ENCODE measurements around the gene RGSL1. TPM values are rescaled to one million over a fixed set of nuclear protein-coding genes. Genes with fewer than 3 reads are reported as not detected.
A peak's percentile ranks its signal among the peaks of the same experiment; 100 is the strongest.

Gene RGSL1
- total and polyA plus RNA-seq, 3 experiments from 2014 or later: not detected

DNA sequence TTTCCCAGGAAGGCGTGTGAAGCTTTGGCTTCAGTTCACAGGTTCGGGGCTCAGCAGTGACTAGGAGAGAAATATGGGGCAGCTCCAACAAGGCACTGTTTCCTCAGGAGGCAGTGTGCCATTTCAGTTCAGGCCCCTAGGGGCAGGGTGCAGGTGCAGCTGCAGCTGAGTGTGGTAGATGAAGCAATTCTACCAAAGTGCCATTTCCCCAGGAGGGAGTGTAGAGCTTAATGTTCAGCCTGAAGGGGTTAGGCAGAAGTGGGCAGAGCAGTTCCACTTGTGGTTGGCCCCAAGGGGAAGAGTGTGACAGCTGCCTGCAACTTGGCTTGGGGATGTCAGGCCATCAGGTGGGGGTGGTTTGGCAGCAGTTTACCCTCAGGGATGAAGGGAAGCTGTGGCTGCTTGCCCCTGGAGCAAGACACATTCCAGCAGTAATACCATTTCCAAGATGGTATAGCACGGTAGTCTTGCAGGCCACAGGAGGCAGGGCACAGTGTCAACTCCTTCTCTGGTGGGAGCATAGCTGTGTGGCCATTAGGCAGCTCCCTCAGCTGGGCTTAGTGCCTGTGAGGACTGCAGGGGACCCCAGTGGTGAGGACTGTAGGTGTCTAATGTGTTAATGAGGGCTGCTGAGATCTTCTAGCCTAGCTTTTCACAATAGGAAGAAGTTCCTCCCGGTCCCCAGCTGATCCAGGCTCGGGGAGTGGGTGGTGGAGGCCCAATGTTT lies 34.7 kb downstream of the RGSL1 start:
- H3K27ac Mint-ChIP-seq: no peak overlapping the region
- ChIA-PET POLR2A (no interaction called here), CTCF (no interaction called here)
- H3K4me3 Mint-ChIP-seq: no peak overlapping the region
- peaks cover 0 to 4% (median 0%) of the 10 kb centered on the region in 5 donors for H3K9me3 Mint-ChIP-seq
- Histone ChIP-seq H3K4me3 (ENCODE audit: low read length) (no peak overlapping the region), H3K27me3 (ENCODE audit: insufficient read depth, low read length, poor library complexity, severe bottlenecking) (no peaks in the 10 kb centered on the region), H3K9me3 (ENCODE audit: low read length) (no peaks in the 10 kb centered on the region), H3K27ac (ENCODE audit: low read depth, low read length) (no peak overlapping the region), H3K4me1 (ENCODE audit: insufficient read depth, low read length) (no peaks in the 10 kb centered on the region), H3K36me3 (ENCODE audit: insufficient read depth, low read length) (no peaks in the 10 kb centered on the region)
- H3K4me1 Mint-ChIP-seq: no peaks in the 10 kb centered on the region
- peaks cover 2 to 25% of the 10 kb centered on the region in 2 donors for H3K27me3 Mint-ChIP-seq
- peaks cover 0 to 3% (median 0%) of the 10 kb centered on the region in 3 donors for H3K36me3 Mint-ChIP-seq
- no peak for DNase-seq

- ChIA-PET POLR2A (no interaction called here), CTCF (no interaction called here)
- Histone ChIP-seq H3K36me3 (ENCODE audit: insufficient read depth, low read length) (no peaks in the 10 kb centered on the region), H3K4me3 (ENCODE audit: low read length) (no peak overlapping the region), H3K9me3 (ENCODE audit: low read length) (no peaks in the 10 kb centered on the region), H3K27ac (ENCODE audit: low read depth, low read length) (no peak overlapping the region), H3K27me3 (ENCODE audit: insufficient read depth, low read length, poor library complexity, severe bottlenecking) (no peaks in the 10 kb centered on the region), H3K4me1 (ENCODE audit: insufficient read depth, low read length) (no peaks in the 10 kb centered on the region)
- Mint-ChIP-seq H3K27ac (no peak overlapping the region), H3K4me3 (no peak overlapping the region), H3K9me3 (peaks cover 0 to 1% (median 0%) of the 10 kb centered on the region in 5 donors), H3K36me3 (no peaks in the 10 kb centered on the region), H3K4me1 (no peaks in the 10 kb centered on the region), H3K27me3 (peaks cover 2 to 21% of the 10 kb centered on the region in 2 donors)
- no peak for DNase-seq
These were observed 35.9 kb downstream of the RGSL1 start for GRCh38 chr1:182485861-182486260.

- no peaks in the 10 kb centered on the region for H3K27me3 ChIP-seq (ENCODE audit: insufficient read depth, low read length, poor library complexity, severe bottlenecking)
- Mint-ChIP-seq H3K27me3 (peaks cover 0 to 18% of the 10 kb centered on the region in 2 donors), H3K4me3 (no peak overlapping the region), H3K4me1 (no peaks in the 10 kb centered on the region), H3K36me3 (no peaks in the 10 kb centered on the region), H3K9me3 (no peaks in the 10 kb centered on the region), H3K27ac (no peak overlapping the region)
- H3K27ac ChIP-seq (ENCODE audit: low read depth, low read length): no peak overlapping the region
- ChIA-PET CTCF (no interaction called here), POLR2A (no interaction called here)
- H3K4me3 ChIP-seq (ENCODE audit: low read length): no peak overlapping the region
- H3K36me3 ChIP-seq (ENCODE audit: insufficient read depth, low read length): no peaks in the 10 kb centered on the region
- no peak for DNase-seq
- H3K4me1 ChIP-seq (ENCODE audit: insufficient read depth, low read length): no peaks in the 10 kb centered on the region
- no peaks in the 10 kb centered on the region for H3K9me3 ChIP-seq (ENCODE audit: low read length)
These were observed 38.9 kb downstream of the RGSL1 start for GRCh38 chr1:182488803-182489202.

GRCh38 chr1:182493063-182493462 lies 43.1 kb downstream of the RGSL1 start:
- ChIA-PET POLR2A (no interaction called here), CTCF (no interaction called here)
- Histone ChIP-seq H3K27ac (ENCODE audit: low read depth, low read length) (no peak overlapping the region), H3K4me3 (ENCODE audit: low read length) (no peak overlapping the region), H3K9me3 (ENCODE audit: low read length) (no peaks in the 10 kb centered on the region), H3K27me3 (ENCODE audit: insufficient read depth, low read length, poor library complexity, severe bottlenecking) (no peaks in the 10 kb centered on the region), H3K36me3 (ENCODE audit: insufficient read depth, low read length) (no peaks in the 10 kb centered on the region), H3K4me1 (ENCODE audit: insufficient read depth, low read length) (no peaks in the 10 kb centered on the region)
- peaks cover 0 to 7% of the 10 kb centered on the region in 2 donors for H3K27me3 Mint-ChIP-seq
- H3K36me3 Mint-ChIP-seq: no peaks in the 10 kb centered on the region
- H3K4me1 Mint-ChIP-seq: no peaks in the 10 kb centered on the region
- DNase-seq: no peak
- H3K9me3 Mint-ChIP-seq: no peaks in the 10 kb centered on the region
- H3K27ac Mint-ChIP-seq: peak overlapping the region in 1 of 8 donors; percentile 33
- no peak overlapping the region for H3K4me3 Mint-ChIP-seq

GRCh38 chr1:182495002-182495401 lies 45.1 kb downstream of the RGSL1 start:
- CTCF ChIA-PET: no interaction called here

GRCh38 chr1:182495693-182496092 lies 45.7 kb downstream of the RGSL1 start:
- no peak for DNase-seq
- H3K36me3 ChIP-seq (ENCODE audit: insufficient read depth, low read length): no peaks in the 10 kb centered on the region
- H3K9me3 ChIP-seq (ENCODE audit: low read length): no peaks in the 10 kb centered on the region
- H3K27ac ChIP-seq (ENCODE audit: low read depth, low read length): no peak overlapping the region
- Mint-ChIP-seq H3K27ac (no peak overlapping the region), H3K27me3 (peaks cover 0 to 4% of the 10 kb centered on the region in 2 donors), H3K4me1 (no peaks in the 10 kb centered on the region), H3K4me3 (no peak overlapping the region), H3K9me3 (no peaks in the 10 kb centered on the region), H3K36me3 (no peaks in the 10 kb centered on the region)
- CTCF ChIA-PET: no interaction called here
- POLR2A ChIA-PET: no interaction called here
- H3K4me3 ChIP-seq (ENCODE audit: low read length): no peak overlapping the region
- H3K4me1 ChIP-seq (ENCODE audit: insufficient read depth, low read length): no peaks in the 10 kb centered on the region
- no peaks in the 10 kb centered on the region for H3K27me3 ChIP-seq (ENCODE audit: insufficient read depth, low read length, poor library complexity, severe bottlenecking)

More at GRCh38 chr1:182495002-182495401, 45.1 kb downstream of the RGSL1 start:
- no peak overlapping the region for H3K27ac Mint-ChIP-seq
- no peaks in the 10 kb centered on the region for H3K36me3 Mint-ChIP-seq
- Histone ChIP-seq H3K9me3 (ENCODE audit: low read length) (no peaks in the 10 kb centered on the region), H3K36me3 (ENCODE audit: insufficient read depth, low read length) (no peaks in the 10 kb centered on the region), H3K27me3 (ENCODE audit: insufficient read depth, low read length, poor library complexity, severe bottlenecking) (no peaks in the 10 kb centered on the region), H3K27ac (ENCODE audit: low read depth, low read length) (no peak overlapping the region), H3K4me1 (ENCODE audit: insufficient read depth, low read length) (no peaks in the 10 kb centered on the region), H3K4me3 (ENCODE audit: low read length) (no peak overlapping the region)
- H3K4me1 Mint-ChIP-seq: no peaks in the 10 kb centered on the region
- no peaks in the 10 kb centered on the region for H3K9me3 Mint-ChIP-seq
- POLR2A ChIA-PET: no interaction called here
- peaks cover 0 to 4% of the 10 kb centered on the region in 2 donors for H3K27me3 Mint-ChIP-seq
- no peak overlapping the region for H3K4me3 Mint-ChIP-seq
- no peak for DNase-seq

DNA sequence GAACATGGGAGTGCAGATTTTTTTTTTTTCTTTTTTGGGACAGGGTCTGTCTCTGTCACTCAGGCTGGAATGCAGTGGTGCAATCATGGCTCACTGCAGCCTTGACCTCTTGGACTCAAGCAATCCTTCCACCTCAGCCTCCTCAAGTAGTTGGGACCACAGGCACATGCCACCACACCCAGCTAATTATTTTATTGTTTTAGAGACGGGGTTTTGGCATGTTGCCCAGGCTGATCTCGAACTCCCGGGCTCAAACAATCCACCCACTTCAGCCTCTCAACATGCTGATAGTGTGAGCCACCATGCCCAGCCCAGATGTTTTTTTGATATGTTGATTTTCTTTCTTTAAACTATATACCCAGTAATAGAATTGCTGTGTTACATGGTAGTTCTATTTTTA lies 57.7 kb downstream of the RGSL1 start:
- CTCF ChIA-PET: no interaction called here
- H3K36me3 Mint-ChIP-seq: peaks cover 0 to 3% (median 0%) of the 10 kb centered on the region in 3 donors
- Histone ChIP-seq H3K36me3 (ENCODE audit: insufficient read depth, low read length) (no peaks in the 10 kb centered on the region), H3K4me3 (ENCODE audit: low read length) (no peak overlapping the region), H3K9me3 (ENCODE audit: low read length) (no peaks in the 10 kb centered on the region), H3K4me1 (ENCODE audit: insufficient read depth, low read length) (no peaks in the 10 kb centered on the region), H3K27me3 (ENCODE audit: insufficient read depth, low read length, poor library complexity, severe bottlenecking) (no peaks in the 10 kb centered on the region), H3K27ac (ENCODE audit: low read depth, low read length) (no peak overlapping the region)
- no peak for DNase-seq
- peaks cover 6 to 20% of the 10 kb centered on the region in 2 donors for H3K27me3 Mint-ChIP-seq
- POLR2A ChIA-PET: no interaction called here
- H3K9me3 Mint-ChIP-seq: peaks cover 3 to 9% (median 6%) of the 10 kb centered on the region in 5 donors
- no peak overlapping the region for H3K4me3 Mint-ChIP-seq
- H3K27ac Mint-ChIP-seq: no peak overlapping the region
- no peaks in the 10 kb centered on the region for H3K4me1 Mint-ChIP-seq

DNA sequence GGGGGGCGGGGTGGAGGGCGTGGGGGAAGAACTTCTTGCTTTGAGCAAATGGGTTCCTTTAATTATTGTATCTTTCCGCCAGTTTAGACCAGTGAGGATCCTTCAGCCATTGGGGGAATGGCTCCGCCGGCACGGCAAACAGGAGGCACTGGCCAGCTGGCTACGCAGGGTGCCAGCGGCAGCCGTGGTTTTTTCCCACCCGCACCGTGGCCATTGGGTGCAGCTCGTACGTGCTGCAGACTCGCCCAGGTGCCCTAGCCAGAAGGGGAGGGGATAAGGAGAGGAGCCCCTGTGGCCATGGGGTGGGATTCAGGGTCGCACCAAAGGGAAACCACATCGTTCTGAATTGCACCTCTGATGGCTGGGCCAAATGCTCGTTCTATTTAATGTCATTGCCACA lies 65.6 kb downstream of the RGSL1 start:
- DNase-seq: no peak
- peaks cover 17 to 26% (median 21%) of the 10 kb centered on the region in 5 donors for H3K9me3 Mint-ChIP-seq

More for the DNA sequence above, 65.6 kb downstream of the RGSL1 start:
- H3K4me1 ChIP-seq (ENCODE audit: insufficient read depth, low read length): no peaks in the 10 kb centered on the region
- peaks cover 13 to 41% of the 10 kb centered on the region in 2 donors for H3K27me3 Mint-ChIP-seq
- H3K27ac Mint-ChIP-seq: no peak overlapping the region
- ChIA-PET POLR2A (no interaction called here), CTCF (no interaction called here)
- no peaks in the 10 kb centered on the region for H3K36me3 ChIP-seq (ENCODE audit: insufficient read depth, low read length)
- peaks cover 0 to 11% (median 0%) of the 10 kb centered on the region in 3 donors for H3K36me3 Mint-ChIP-seq
- H3K27me3 ChIP-seq (ENCODE audit: insufficient read depth, low read length, poor library complexity, severe bottlenecking): no peaks in the 10 kb centered on the region
- no peak overlapping the region for H3K4me3 Mint-ChIP-seq
- no peak overlapping the region for H3K27ac ChIP-seq (ENCODE audit: low read depth, low read length)
- no peaks in the 10 kb centered on the region for H3K4me1 Mint-ChIP-seq
- H3K9me3 ChIP-seq (ENCODE audit: low read length): no peaks in the 10 kb centered on the region
- no peak overlapping the region for H3K4me3 ChIP-seq (ENCODE audit: low read length)
